ENCODE measurements around the gene MRM1. TPM values are rescaled to one million over a fixed set of nuclear protein-coding genes. Genes with fewer than 3 reads are reported as not detected.
A peak's percentile ranks its signal among the peaks of the same experiment; 100 is the strongest.

MRM1 gene
- total and polyA plus RNA-seq, 2 donors (not counting 1 experiment from before 2014, with no cell fraction given), result 2.5 to 6.9 TPM

DNA sequence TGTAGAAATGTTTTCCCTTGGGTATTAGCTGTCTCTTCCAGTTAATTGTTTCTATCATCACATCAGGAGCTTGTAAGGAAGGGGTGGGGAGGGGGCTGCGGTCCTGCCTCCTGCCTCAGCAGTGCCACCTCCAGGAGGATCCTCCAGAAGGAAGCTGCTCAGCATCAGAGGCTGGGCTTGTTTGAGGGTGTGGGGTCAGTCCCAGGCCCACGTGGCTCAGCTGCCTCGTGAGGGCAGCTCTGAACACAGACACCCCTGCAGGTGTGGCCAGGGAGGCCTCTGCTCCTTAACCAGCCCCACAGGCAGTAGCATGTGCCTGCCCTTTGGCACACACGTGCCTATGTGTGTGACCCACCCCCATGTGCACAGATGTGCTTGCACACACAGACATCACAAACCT lies 46.3 kb downstream of the MRM1 start:
- no peak for DNase-seq (ENCODE audit: low read depth in 2 of 2)
- no peak overlapping the region for H3K27ac ChIP-seq (ENCODE audit: insufficient read depth, low read length)
- H3K4me1 ChIP-seq (ENCODE audit: control insufficient read depth, extremely low read depth, insufficient read depth, low read length), result no peaks in the 10 kb centered on the region
- H3K4me3 ChIP-seq (replicated peaks in 1 of 4; ENCODE audit: control extremely low read depth in 1 of 4, insufficient read depth in 1 of 4, low read depth in 3 of 4, low read length in 4 of 4), result no peak overlapping the region
- no peaks in the 10 kb centered on the region for H4K20me1 ChIP-seq (ENCODE audit: control insufficient read depth, extremely low read depth, insufficient read depth, low read length)
- H3K79me2 ChIP-seq (ENCODE audit: control insufficient read depth, insufficient read depth, low read length), result no peaks in the 10 kb centered on the region
- peaks cover 33% of the 10 kb centered on the region for H3K27me3 ChIP-seq (ENCODE audit: control insufficient read depth, insufficient read depth, low read length)
- no peak overlapping the region for H2AFZ ChIP-seq (ENCODE audit: low read length)
- H3K4me2 ChIP-seq (ENCODE audit: extremely low read depth, insufficient read depth, low read length), result no peak overlapping the region
- no peaks in the 10 kb centered on the region for H3K9me3 ChIP-seq (ENCODE audit: control insufficient read depth, insufficient read depth, low read depth, low read length)
- TF ChIP-seq, protein P1, sequence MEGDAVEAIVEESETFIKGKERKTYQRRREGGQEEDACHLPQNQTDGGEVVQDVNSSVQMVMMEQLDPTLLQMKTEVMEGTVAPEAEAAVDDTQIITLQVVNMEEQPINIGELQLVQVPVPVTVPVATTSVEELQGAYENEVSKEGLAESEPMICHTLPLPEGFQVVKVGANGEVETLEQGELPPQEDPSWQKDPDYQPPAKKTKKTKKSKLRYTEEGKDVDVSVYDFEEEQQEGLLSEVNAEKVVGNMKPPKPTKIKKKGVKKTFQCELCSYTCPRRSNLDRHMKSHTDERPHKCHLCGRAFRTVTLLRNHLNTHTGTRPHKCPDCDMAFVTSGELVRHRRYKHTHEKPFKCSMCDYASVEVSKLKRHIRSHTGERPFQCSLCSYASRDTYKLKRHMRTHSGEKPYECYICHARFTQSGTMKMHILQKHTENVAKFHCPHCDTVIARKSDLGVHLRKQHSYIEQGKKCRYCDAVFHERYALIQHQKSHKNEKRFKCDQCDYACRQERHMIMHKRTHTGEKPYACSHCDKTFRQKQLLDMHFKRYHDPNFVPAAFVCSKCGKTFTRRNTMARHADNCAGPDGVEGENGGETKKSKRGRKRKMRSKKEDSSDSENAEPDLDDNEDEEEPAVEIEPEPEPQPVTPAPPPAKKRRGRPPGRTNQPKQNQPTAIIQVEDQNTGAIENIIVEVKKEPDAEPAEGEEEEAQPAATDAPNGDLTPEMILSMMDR (conservative IDR thresholded peaks at IDR 0.05 in 1 of 2, IDR thresholded peaks at IDR 0.05 in 1 of 2; ENCODE audit: low read depth in 1 of 2, low read length in 2 of 2), result peak in 1 of 2 donors; percentile 2
- TF ChIP-seq EZH2 (IDR thresholded peaks at IDR 0.05; ENCODE audit: low read length, missing control alignments), result no peak
- H3K9ac ChIP-seq (ENCODE audit: insufficient read depth, low read length), result no peak overlapping the region
- H3K36me3 ChIP-seq (ENCODE audit: control insufficient read depth, insufficient read depth, low read length), result no peaks in the 10 kb centered on the region

- Histone ChIP-seq H3K27me3 (ENCODE audit: control insufficient read depth, insufficient read depth, low read length) (peaks cover 12% of the 10 kb centered on the region), H3K9me3 (ENCODE audit: control insufficient read depth, insufficient read depth, low read depth, low read length) (no peaks in the 10 kb centered on the region), H4K20me1 (ENCODE audit: control insufficient read depth, extremely low read depth, insufficient read depth, low read length) (no peaks in the 10 kb centered on the region), H3K79me2 (ENCODE audit: control insufficient read depth, insufficient read depth, low read length) (no peaks in the 10 kb centered on the region), H3K36me3 (ENCODE audit: control insufficient read depth, insufficient read depth, low read length) (no peaks in the 10 kb centered on the region), H3K27ac (ENCODE audit: insufficient read depth, low read length) (no peak overlapping the region), H3K4me1 (ENCODE audit: control insufficient read depth, extremely low read depth, insufficient read depth, low read length) (no peaks in the 10 kb centered on the region), H3K4me2 (ENCODE audit: extremely low read depth, insufficient read depth, low read length) (no peak overlapping the region), H3K9ac (ENCODE audit: insufficient read depth, low read length) (no peak overlapping the region), H3K4me3 (replicated peaks in 1 of 4; ENCODE audit: control extremely low read depth in 1 of 4, insufficient read depth in 1 of 4, low read depth in 3 of 4, low read length in 4 of 4) (no peak overlapping the region), H2AFZ (ENCODE audit: low read length) (no peak overlapping the region)
- peak; percentile 45 for TF ChIP-seq EZH2 (IDR thresholded peaks at IDR 0.05; ENCODE audit: low read length, missing control alignments)
- TF ChIP-seq, protein P1 (conservative IDR thresholded peaks at IDR 0.05 in 1 of 2, IDR thresholded peaks at IDR 0.05 in 1 of 2; ENCODE audit: low read depth in 1 of 2, low read length in 2 of 2), result no peak
- DNase-seq (ENCODE audit: low read depth in 2 of 2), result no peak
Observed at GRCh38 chr17:36650096-36650775, 48.9 kb downstream of the MRM1 start.

GRCh38 chr17:36653374-36653773 lies 52.0 kb downstream of the MRM1 start:
- no peaks in the 10 kb centered on the region for H3K9me3 ChIP-seq (ENCODE audit: control insufficient read depth, insufficient read depth, low read depth, low read length)
- no peak overlapping the region for H3K9ac ChIP-seq (ENCODE audit: insufficient read depth, low read length)
- H3K4me3 ChIP-seq (replicated peaks in 1 of 4; ENCODE audit: control extremely low read depth in 1 of 4, insufficient read depth in 1 of 4, low read depth in 3 of 4, low read length in 4 of 4), result no peak overlapping the region
- no peaks in the 10 kb centered on the region for H4K20me1 ChIP-seq (ENCODE audit: control insufficient read depth, extremely low read depth, insufficient read depth, low read length)
- H3K79me2 ChIP-seq (ENCODE audit: control insufficient read depth, insufficient read depth, low read length), result no peaks in the 10 kb centered on the region
- peaks cover 22% of the 10 kb centered on the region for H3K27me3 ChIP-seq (ENCODE audit: control insufficient read depth, insufficient read depth, low read length)
- TF ChIP-seq EZH2 (IDR thresholded peaks at IDR 0.05; ENCODE audit: low read length, missing control alignments), result no peak
- TF ChIP-seq, protein P1 (conservative IDR thresholded peaks at IDR 0.05 in 1 of 2, IDR thresholded peaks at IDR 0.05 in 1 of 2; ENCODE audit: low read depth in 1 of 2, low read length in 2 of 2), result no peak
- DNase-seq (ENCODE audit: low read depth in 2 of 2), result no peak
- no peaks in the 10 kb centered on the region for H3K4me1 ChIP-seq (ENCODE audit: control insufficient read depth, extremely low read depth, insufficient read depth, low read length)
- H2AFZ ChIP-seq (ENCODE audit: low read length), result no peak overlapping the region
- no peaks in the 10 kb centered on the region for H3K36me3 ChIP-seq (ENCODE audit: control insufficient read depth, insufficient read depth, low read length)
- no peak overlapping the region for H3K27ac ChIP-seq (ENCODE audit: insufficient read depth, low read length)
- no peak overlapping the region for H3K4me2 ChIP-seq (ENCODE audit: extremely low read depth, insufficient read depth, low read length)

Measured in fibroblast of lung (primary cell).